ENCODE measurements around the gene SNCB. TPM values are rescaled to one million over a fixed set of nuclear protein-coding genes. Genes with fewer than 3 reads are reported as not detected.

The SNCB gene
- total and polyA plus RNA-seq, 2 of the 13 experiments (the other 11 are each of a cell fraction or from before 2014, with no cell fraction given), result not detected

DNA sequence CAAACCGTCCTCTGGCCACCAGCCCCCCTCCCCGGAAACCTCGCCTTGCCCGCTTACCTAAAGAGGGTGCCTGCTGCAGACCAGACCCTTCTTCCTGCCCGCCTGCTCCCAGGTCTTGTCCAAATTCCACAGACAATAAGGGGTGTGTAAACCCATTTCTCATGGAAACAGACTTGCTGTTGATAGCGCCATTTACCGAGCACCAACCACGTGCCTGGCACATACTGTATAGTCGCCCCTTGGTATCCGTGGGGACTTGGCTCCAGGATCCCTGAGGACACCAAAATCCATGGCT is 56.1 kb downstream of the SNCB start:
- in situ Hi-C loops (cut with HindIII; ENCODE audit: extremely low pct_ligation_motif_present, low pct_unique_long_range_greater_than_20kb) (no loop called here), intact Hi-C loops (cut with micrococcal nuclease; ENCODE audit: unreplicated experiment) (no loop called here)
- Histone ChIP-seq H3K79me2 (ENCODE audit: insufficient read depth, low read length) (no peaks in the 10 kb centered on the region), H3K27me3 (ENCODE audit: control insufficient read depth in 1 of 2, insufficient read depth in 2 of 2, low read length in 2 of 2) (no peaks in the 10 kb centered on the region), H3K4me2 (ENCODE audit: low read depth, low read length) (no peak overlapping the region), H4K20me1 (ENCODE audit: insufficient read depth, low read length) (no peaks in the 10 kb centered on the region), H3K36me3 (replicated peaks in 1 of 2; ENCODE audit: control insufficient read depth in 1 of 2, insufficient read depth in 2 of 2, low read length in 2 of 2) (peaks cover 1 to 5% of the 10 kb centered on the region in 2 experiments; a peak in 3 of 5 replicates), H3K9ac (ENCODE audit: insufficient read depth, low read depth, low read length) (no peak overlapping the region), H2AFZ (ENCODE audit: low read length) (no peak overlapping the region), H3K4me1 (ENCODE audit: insufficient read depth, low read length) (no peaks in the 10 kb centered on the region), H3K4me3 (replicated peaks in 1 of 3; ENCODE audit: insufficient read depth in 1 of 3, low read depth in 2 of 3, low read length in 3 of 3) (no peak overlapping the region), H3K9me3 (ENCODE audit: low read length) (no peaks in the 10 kb centered on the region), H3K27ac (ENCODE audit: extremely low read length, insufficient read depth, low read length) (no peak overlapping the region)
- FAIRE-seq (no peak), ATAC-seq (no peak), DNase-seq (ENCODE audit: low spot score) (no peak)
- ChIA-PET POLR2A (no interaction called here), CTCF (ENCODE audit: low intra/inter-chr PET ratio, low total read pairs) (interaction anchor here (1.1 kb wide), 1 partner anchor 84 kb away, joined by 3 read pairs; no protein-coding TSS in a partner anchor)
- 77% methylated on average over 5 of the region's 10 CpGs for WGBS (ENCODE audit: low lambda C conversion rate)
- no TSS peak for BruUV-seq (replicated peaks)
- TF ChIP-seq SAFB2 (CRISPR knock-in tag; IDR thresholded peaks at IDR 0.05; ENCODE audit: borderline replicate concordance, low read depth), result no peak
- no peak for TF ChIP-seq ZNF343 (CRISPR knock-in tag; IDR thresholded peaks at IDR 0.05)
- 0 out of 2 replicates have a peak, but pooled peaks have one; percentile 5 for TF ChIP-seq ZFP91 (CRISPR knock-in tag; IDR thresholded peaks at IDR 0.05; ENCODE audit: borderline replicate concordance)
- no peak for TF ChIP-seq IRF1 (CRISPR knock-in tag; IDR thresholded peaks at IDR 0.05; ENCODE audit: low read depth)
- TF ChIP-seq ZNF687 (CRISPR knock-in tag; IDR thresholded peaks at IDR 0.05), result 0 out of 2 replicates have a peak, but pooled peaks have one; percentile 0
- no peak for TF ChIP-seq DPF2 (CRISPR knock-in tag; IDR thresholded peaks at IDR 0.05; ENCODE audit: borderline replicate concordance, low read depth)
- no peak for TF ChIP-seq ZNF337 (CRISPR knock-in tag; IDR thresholded peaks at IDR 0.05; ENCODE audit: borderline replicate concordance, low read depth)
- no peak for TF ChIP-seq FOXP4 (CRISPR knock-in tag; IDR thresholded peaks at IDR 0.05)
- TF ChIP-seq, protein P1, sequence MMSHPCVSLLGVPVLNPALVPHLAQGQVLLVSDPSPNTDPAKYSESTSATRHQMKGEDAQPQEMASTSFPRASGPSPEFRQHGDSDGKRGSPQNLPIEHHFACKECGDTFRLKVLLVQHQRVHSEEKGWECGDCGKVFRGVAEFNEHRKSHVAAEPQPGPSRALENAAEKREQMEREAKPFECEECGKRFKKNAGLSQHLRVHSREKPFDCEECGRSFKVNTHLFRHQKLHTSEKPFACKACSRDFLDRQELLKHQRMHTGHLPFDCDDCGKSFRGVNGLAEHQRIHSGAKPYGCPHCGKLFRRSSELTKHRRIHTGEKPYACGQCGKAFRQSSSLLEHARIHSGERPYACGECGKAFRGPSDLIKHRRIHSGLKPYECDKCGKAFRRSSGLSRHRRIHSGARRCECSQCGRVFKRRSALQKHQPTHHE (CRISPR knock-in tag; IDR thresholded peaks at IDR 0.05; ENCODE audit: borderline replicate concordance), result no peak
- TF ChIP-seq ARHGAP35 (CRISPR knock-in tag; IDR thresholded peaks at IDR 0.05; ENCODE audit: borderline replicate concordance), result 0 out of 2 replicates have a peak, but pooled peaks have one; percentile 62
- TF ChIP-seq ZNF3 (CRISPR knock-in tag; IDR thresholded peaks at IDR 0.05), result no peak
- TF ChIP-seq, protein P2, sequence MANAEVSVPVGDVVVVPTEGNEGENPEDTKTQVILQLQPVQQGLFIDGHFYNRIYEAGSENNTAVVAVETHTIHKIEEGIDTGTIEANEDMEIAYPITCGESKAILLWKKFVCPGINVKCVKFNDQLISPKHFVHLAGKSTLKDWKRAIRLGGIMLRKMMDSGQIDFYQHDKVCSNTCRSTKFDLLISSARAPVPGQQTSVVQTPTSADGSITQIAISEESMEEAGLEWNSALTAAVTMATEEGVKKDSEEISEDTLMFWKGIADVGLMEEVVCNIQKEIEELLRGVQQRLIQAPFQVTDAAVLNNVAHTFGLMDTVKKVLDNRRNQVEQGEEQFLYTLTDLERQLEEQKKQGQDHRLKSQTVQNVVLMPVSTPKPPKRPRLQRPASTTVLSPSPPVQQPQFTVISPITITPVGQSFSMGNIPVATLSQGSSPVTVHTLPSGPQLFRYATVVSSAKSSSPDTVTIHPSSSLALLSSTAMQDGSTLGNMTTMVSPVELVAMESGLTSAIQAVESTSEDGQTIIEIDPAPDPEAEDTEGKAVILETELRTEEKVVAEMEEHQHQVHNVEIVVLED (CRISPR knock-in tag; IDR thresholded peaks at IDR 0.05; ENCODE audit: borderline replicate concordance), result no peak
